ENCODE measurements around the gene ARHGAP10.

The ARHGAP10 gene

DNA sequence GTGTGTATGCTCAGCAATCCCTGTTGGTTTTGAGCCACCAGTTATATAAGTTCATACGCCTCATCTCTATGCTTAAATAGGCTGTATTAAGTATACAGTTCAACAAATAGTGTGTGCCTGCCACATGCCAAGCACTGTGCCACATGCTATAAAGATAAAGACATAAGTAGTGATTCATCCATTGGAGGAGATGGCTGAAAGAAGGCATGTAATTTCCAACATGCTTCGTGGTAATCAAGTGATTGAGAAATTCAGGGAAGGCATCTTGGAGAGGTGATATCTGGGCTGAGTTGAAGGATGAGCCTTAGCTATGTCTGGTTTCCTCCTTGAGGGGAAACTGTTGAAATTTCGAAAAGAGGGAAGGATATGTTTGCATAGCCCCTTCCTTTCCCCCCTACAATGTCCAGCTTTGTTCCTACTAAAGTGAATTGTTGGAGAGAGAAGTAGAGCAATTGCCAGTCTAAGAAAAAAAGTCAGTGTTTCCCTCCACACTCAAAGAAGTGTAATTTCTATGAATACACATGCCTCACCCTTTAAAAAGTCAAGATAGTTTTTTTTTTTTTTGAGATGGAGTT is 96.5 kb downstream of the ARHGAP10 start:
- DNase-seq = no peak

- DNase-seq = no peak
These were observed 97.7 kb downstream of the ARHGAP10 start for GRCh38 chr4:147829401-147830101.

- no peak for DNase-seq
These were observed 98.2 kb downstream of the ARHGAP10 start for GRCh38 chr4:147830102-147830463.

DNA sequence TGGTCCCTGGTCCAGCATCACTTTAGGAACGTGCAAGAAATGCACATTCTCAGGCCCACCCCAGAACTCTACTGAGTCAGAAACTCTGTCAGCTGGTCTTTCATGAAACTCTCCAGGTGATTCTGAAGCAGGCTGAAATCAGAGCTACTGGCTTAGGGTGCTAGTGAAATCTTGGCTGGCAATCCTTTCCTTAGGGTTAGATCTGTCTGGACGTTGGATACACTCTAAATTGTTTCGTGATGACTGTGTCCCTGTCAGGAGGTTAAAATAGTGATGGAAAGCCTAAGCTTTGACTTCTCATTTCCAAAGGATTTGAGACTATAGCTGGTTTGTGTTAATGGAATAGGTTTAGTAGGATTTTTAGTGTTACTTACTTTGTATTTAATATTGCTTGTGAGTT is 99.1 kb downstream of the ARHGAP10 start:
- DNase-seq = no peak

- no peak for DNase-seq
These were observed 99.8 kb downstream of the ARHGAP10 start for GRCh38 chr4:147831551-147832171.

DNA sequence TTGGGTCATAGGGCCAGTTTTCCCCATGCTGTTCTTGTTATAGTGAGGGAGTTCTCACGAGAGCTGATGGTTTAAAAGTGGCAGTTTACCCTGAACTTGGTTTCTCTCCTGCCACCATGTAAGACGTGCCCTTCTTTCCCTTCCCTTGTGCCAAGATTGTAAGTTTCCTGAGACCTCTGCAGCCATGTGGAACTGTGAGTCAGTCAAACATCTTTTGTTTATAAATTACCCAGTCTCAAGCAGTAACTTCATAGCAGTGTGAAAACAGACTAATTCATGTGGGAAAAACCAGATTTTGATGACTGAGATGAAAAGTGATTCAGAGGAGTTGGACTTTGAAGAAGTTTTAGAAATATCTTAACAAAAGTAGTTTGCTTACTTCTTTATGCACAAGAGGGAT is 101.4 kb downstream of the ARHGAP10 start:
- DNase-seq = no peak

DNA sequence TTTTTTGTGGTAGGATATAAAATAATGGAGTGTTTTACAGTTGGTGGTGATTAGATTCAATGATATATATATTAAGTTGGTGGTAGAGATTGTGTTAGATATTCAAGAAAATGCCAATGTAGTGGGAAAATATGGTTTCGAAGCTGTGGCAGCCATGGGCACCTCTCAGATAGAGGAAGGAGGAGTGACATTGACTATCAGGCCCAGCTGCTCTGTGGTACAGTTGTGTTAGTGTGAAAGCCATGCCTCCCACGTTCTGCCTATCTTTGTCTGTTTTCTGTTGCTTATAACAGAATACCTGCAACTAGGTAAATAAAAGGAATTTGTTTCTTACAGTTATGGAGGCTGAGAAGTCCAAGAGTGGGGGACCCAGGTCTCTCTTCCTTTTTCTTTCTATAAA is 101.9 kb downstream of the ARHGAP10 start:
- DNase-seq = no peak

DNA sequence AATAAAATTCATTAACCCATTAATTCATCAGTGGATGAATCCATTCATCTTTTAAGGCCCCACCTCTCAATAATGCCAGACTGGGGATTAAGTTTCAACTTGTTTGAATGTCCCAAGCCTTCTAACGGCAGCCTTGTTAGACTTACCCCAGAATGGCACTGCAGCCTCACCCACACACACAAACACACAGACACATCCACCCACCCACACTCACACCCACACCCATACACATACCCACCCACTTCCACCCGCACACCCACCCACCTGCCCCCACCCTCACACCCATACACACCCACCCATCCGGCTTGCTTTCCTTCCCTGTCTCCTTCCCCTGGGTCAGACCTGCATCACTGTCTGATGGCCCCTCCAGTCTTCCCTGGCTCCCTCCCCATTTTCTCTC is 102.6 kb downstream of the ARHGAP10 start:
- DNase-seq = no peak

- no peak for DNase-seq
These were observed 104.9 kb downstream of the ARHGAP10 start for GRCh38 chr4:147836807-147837206.

- no peak for DNase-seq
These were observed 105.5 kb downstream of the ARHGAP10 start for GRCh38 chr4:147837435-147837834.

DNA sequence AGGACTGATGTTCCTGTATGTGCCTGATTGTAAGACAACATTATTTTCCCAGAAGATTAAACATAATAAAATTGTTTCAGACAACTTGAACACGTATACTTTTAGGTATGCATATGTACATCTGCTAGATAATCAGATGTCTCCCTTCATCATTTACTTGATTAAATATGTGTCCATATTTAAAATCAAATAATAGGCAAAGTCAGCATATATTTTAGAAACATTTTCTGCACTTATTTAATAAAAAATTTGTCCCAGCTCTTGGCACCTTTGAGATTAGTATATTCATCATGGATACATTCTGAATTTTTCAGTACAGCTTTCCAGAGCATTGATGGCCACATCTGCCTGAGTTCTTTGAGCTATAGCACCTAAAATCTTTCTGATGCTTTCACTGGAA is 106.0 kb downstream of the ARHGAP10 start:
- no peak for DNase-seq

DNA sequence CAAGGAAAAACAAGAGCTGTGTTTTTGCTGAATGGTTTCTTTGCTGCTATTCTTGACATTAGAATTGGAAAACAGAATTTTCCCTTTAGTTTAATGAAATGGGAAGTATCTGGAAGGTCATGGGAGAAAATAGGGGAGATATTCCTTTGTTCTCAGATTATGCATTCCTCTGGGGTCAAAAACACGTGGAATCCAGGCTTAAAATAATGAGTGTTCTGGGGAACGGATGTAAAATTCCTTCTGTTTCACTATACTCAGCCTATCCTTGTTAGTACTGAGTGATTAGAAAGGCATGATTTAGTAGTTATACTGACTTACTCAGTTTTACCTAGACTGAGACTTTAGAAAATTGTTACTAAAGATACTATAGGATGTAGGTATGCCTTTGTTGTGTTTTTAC is 107.3 kb downstream of the ARHGAP10 start:
- DNase-seq = no peak

- DNase-seq = no peak
These were observed 107.8 kb downstream of the ARHGAP10 start for GRCh38 chr4:147839663-147840062.

GRCh38 chr4:147840838-147841738 is 109.2 kb downstream of the ARHGAP10 start:
- no peak for DNase-seq

DNA sequence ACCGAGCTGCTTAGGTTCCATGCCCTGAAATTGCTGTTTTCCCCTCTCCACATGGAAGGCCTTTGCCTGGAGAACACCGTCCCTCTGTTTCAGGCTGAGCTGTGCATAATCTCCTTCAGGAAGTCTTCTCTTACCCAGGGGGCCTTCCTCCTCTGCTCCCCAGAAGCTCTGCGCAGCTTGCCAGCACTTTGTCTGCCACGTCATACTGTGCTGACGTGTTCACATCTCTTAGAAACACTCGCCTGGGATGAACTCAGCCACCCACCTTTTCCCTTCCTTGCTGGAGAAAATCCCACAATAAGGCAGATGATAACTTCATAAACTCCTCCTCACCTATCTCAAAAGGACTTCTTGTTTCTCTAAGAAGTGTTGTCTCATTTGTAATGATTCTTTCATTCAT is 110.7 kb downstream of the ARHGAP10 start:
- DNase-seq = no peak

- DNase-seq = no peak
These were observed 111.3 kb downstream of the ARHGAP10 start for GRCh38 chr4:147843162-147843561.

GRCh38 chr4:147844781-147845180 is 112.9 kb downstream of the ARHGAP10 start:
- no peak for DNase-seq

DNA sequence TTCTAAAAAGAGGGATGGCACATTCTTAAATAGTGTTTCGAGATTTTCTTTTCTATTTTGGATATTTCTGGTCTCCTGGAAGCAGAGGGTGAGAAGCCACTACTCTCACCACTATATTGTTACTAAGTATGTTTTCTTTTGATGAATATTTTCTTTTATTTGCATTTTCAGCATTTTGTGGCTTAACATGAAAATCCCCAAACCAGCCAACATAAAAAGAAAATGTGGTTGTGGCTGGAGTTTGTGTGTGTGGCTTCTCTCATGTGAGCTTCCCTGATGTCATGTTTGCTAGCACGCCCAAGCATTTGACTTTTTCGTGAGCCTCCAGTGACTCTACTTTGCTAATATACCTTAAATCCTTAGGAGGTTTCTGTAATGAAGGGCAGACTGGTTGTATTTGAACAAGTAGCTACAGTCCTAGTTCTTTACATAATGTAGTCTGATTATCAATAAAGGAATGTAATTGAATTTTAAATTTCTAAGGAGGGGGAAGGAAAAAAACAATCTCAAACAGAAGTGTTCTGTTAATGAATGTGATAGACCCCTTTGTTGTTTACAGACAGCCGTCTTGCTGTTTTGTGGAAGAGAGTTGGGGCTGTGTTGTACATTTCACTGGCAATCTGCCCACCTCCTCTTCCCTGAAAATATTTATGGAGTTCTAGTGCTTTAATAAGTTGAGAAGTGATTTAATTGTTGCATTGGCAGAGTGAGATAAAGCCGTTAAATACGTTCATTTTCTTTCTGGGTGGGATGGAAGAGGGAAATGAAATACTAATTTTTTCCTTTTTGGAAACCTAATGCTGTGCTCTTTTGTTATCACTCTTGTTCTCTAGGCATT is 114.6 kb downstream of the ARHGAP10 start:
- DNase-seq = no peak

GRCh38 chr4:147847751-147848590 is 116.1 kb downstream of the ARHGAP10 start:
- no peak for DNase-seq

DNA sequence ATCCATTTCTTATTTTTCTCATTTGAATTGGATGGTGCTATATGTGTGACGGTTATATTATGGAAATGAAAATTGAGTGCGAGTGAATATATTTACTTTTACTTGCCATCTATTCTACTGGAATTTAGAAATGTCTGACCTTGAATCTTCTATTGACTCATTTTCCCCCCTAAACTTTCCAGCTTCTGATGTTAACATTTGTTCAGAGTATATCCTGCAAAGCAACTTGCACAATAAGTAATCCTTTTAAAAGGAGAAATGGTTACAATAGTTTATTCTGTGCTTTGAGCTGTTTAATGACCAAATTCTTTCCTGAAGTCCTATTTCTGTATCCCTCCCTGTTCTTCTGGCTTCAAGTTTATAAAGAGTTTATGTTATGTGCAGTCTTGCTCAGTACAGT is 116.7 kb downstream of the ARHGAP10 start:
- DNase-seq = no peak

DNA sequence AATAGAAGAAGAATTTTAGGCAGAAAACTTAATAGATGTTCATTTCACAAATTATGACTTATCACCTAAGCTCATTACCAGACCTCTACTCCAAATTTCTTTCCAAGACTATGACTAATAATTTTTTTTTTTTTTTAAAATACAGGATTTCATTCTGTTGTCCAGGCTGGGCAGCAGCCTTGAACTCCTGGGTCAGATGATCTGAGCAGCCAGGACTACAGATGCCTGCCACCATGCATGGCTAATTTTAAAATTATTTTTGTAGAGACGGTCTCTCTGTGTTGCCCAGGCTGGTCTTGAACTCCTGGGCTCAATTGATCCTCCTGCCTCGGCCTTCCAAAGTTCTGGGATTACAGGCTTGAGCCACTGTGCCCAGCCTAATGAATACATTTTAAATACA is 119.2 kb downstream of the ARHGAP10 start:
- no peak for DNase-seq

GRCh38 chr4:147853706-147854105 is 121.8 kb downstream of the ARHGAP10 start:
- no peak for DNase-seq
